IgD-negative memory B cell (primary cell): ENCODE measurements around the gene DPT. TPM values are rescaled to one million over a fixed set of nuclear protein-coding genes. Genes with fewer than 3 reads are reported as not detected.

Experiments
- H3K27ac Mint-ChIP-seq, 3 donors: one replicate each; pipeline ENCODE4 v1.8.0; 2020 to 2022; ENCODE audit warnings: mild to moderate bottlenecking in 3 of 3, mixed read lengths in 3 of 3, moderate library complexity in 1 of 3
- H3K27me3 Mint-ChIP-seq: one replicate; pipeline ENCODE4 v1.8.0; 2021; ENCODE audit warnings: mixed read lengths
- H3K36me3 Mint-ChIP-seq: one replicate; pipeline ENCODE4 v1.8.0; 2020; ENCODE audit warnings: mild to moderate bottlenecking, mixed read lengths
- H3K4me1 Mint-ChIP-seq, 3 donors: one replicate each; pipeline ENCODE4 v1.8.0; 2020 to 2022; ENCODE audit warnings: mixed read lengths in 3 of 3, mild to moderate bottlenecking in 1 of 3
- H3K4me3 Mint-ChIP-seq, 4 donors: one replicate each; pipeline ENCODE4 v1.8.0; 2020 to 2022; ENCODE audit warnings: mild to moderate bottlenecking in 4 of 4, mixed read lengths in 4 of 4, moderate library complexity in 3 of 4
- H3K9me3 Mint-ChIP-seq, 3 donors: one replicate each; pipeline ENCODE4 v1.8.0; 2020 to 2021; ENCODE audit warnings: mixed read lengths in 3 of 3, mild to moderate bottlenecking in 1 of 3
- polyA plus RNA-seq: library from polyadenylated mRNA; unstranded; fragments of 300-500 nt; fragmentation: Illumina TruSeq; gene quantifications from one replicate; pipeline ENCODE4 v1.2.3, GENCODE V29; 2021

The DPT gene
- polyA plus RNA-seq, 1 donor from 2014 or later: not detected

GRCh38 chr1:168726281-168726680 is 2.7 kb downstream of the DPT start:
- H3K4me1 Mint-ChIP-seq: no peaks in the 10 kb centered on the region
- peaks cover 0 to 2% (median 0%) of the 10 kb centered on the region in 3 donors for H3K9me3 Mint-ChIP-seq

GRCh38 chr1:168725831-168726230 is 3.2 kb downstream of the DPT start:
- peaks cover 0 to 2% (median 0%) of the 10 kb centered on the region in 3 donors for H3K9me3 Mint-ChIP-seq
- peaks cover 0 to 1% (median 0%) of the 10 kb centered on the region in 3 donors for H3K4me1 Mint-ChIP-seq
- no peaks in the 10 kb centered on the region for H3K36me3 Mint-ChIP-seq
- no peak overlapping the region for H3K27ac Mint-ChIP-seq
- H3K27me3 Mint-ChIP-seq: no peaks in the 10 kb centered on the region
- no peak overlapping the region for H3K4me3 Mint-ChIP-seq

More at GRCh38 chr1:168726281-168726680, 2.7 kb downstream of the DPT start:
- H3K27ac Mint-ChIP-seq: no peak overlapping the region
- no peaks in the 10 kb centered on the region for H3K27me3 Mint-ChIP-seq
- H3K36me3 Mint-ChIP-seq: no peaks in the 10 kb centered on the region
- H3K4me3 Mint-ChIP-seq: peak overlapping the region in 1 of 4 donors; percentile 23

GRCh38 chr1:168725060-168725459 is 3.9 kb downstream of the DPT start:
- no peaks in the 10 kb centered on the region for H3K27me3 Mint-ChIP-seq
- H3K4me1 Mint-ChIP-seq: peaks cover 0 to 1% (median 0%) of the 10 kb centered on the region in 3 donors
- peaks cover 0 to 2% (median 0%) of the 10 kb centered on the region in 3 donors for H3K9me3 Mint-ChIP-seq
- no peaks in the 10 kb centered on the region for H3K36me3 Mint-ChIP-seq
- no peak overlapping the region for H3K4me3 Mint-ChIP-seq
- no peak overlapping the region for H3K27ac Mint-ChIP-seq

- H3K4me1 Mint-ChIP-seq: peaks cover 0 to 1% (median 0%) of the 10 kb centered on the region in 3 donors
- no peak overlapping the region for H3K27ac Mint-ChIP-seq
- no peak overlapping the region for H3K4me3 Mint-ChIP-seq
- no peaks in the 10 kb centered on the region for H3K36me3 Mint-ChIP-seq
- no peaks in the 10 kb centered on the region for H3K27me3 Mint-ChIP-seq
- peaks cover 0 to 2% (median 0%) of the 10 kb centered on the region in 3 donors for H3K9me3 Mint-ChIP-seq
Observed at GRCh38 chr1:168723000-168723399, 6.0 kb downstream of the DPT start.

GRCh38 chr1:168720839-168721238 is 8.2 kb downstream of the DPT start:
- no peak overlapping the region for H3K27ac Mint-ChIP-seq
- H3K27me3 Mint-ChIP-seq: no peaks in the 10 kb centered on the region
- no peaks in the 10 kb centered on the region for H3K36me3 Mint-ChIP-seq
- peaks cover 0 to under 1% (median 0%) of the 10 kb centered on the region in 3 donors for H3K9me3 Mint-ChIP-seq
- H3K4me3 Mint-ChIP-seq: no peak overlapping the region
- H3K4me1 Mint-ChIP-seq: peaks cover 0 to 1% (median 0%) of the 10 kb centered on the region in 3 donors

- no peaks in the 10 kb centered on the region for H3K36me3 Mint-ChIP-seq
- H3K9me3 Mint-ChIP-seq: no peaks in the 10 kb centered on the region
- peaks cover 0 to 1% (median 0%) of the 10 kb centered on the region in 3 donors for H3K4me1 Mint-ChIP-seq
- no peaks in the 10 kb centered on the region for H3K27me3 Mint-ChIP-seq
- H3K27ac Mint-ChIP-seq: no peak overlapping the region
- no peak overlapping the region for H3K4me3 Mint-ChIP-seq
Observed at GRCh38 chr1:168719306-168720111, 9.5 kb downstream of the DPT start.

GRCh38 chr1:168717906-168718891 is 10.8 kb downstream of the DPT start:
- no peak overlapping the region for H3K27ac Mint-ChIP-seq
- H3K36me3 Mint-ChIP-seq: no peaks in the 10 kb centered on the region
- no peaks in the 10 kb centered on the region for H3K27me3 Mint-ChIP-seq
- peaks cover 0 to 1% (median 0%) of the 10 kb centered on the region in 3 donors for H3K4me1 Mint-ChIP-seq
- H3K4me3 Mint-ChIP-seq: no peak overlapping the region
- no peaks in the 10 kb centered on the region for H3K9me3 Mint-ChIP-seq

GRCh38 chr1:168714012-168714411 is 15.0 kb downstream of the DPT start:
- Mint-ChIP-seq H3K4me3 (no peak overlapping the region), H3K27ac (no peak overlapping the region), H3K36me3 (no peaks in the 10 kb centered on the region), H3K4me1 (no peaks in the 10 kb centered on the region), H3K27me3 (peaks cover 4% of the 10 kb centered on the region), H3K9me3 (no peaks in the 10 kb centered on the region)

- H3K27me3 Mint-ChIP-seq: peaks cover 4% of the 10 kb centered on the region
- H3K36me3 Mint-ChIP-seq: no peaks in the 10 kb centered on the region
- no peaks in the 10 kb centered on the region for H3K4me1 Mint-ChIP-seq
- no peak overlapping the region for H3K27ac Mint-ChIP-seq
- H3K4me3 Mint-ChIP-seq: no peak overlapping the region
- no peaks in the 10 kb centered on the region for H3K9me3 Mint-ChIP-seq
Observed at GRCh38 chr1:168709405-168710363, 19.3 kb downstream of the DPT start.

- Mint-ChIP-seq H3K27me3 (peaks cover 4% of the 10 kb centered on the region), H3K4me3 (no peak overlapping the region), H3K9me3 (no peaks in the 10 kb centered on the region), H3K36me3 (no peaks in the 10 kb centered on the region), H3K27ac (no peak overlapping the region), H3K4me1 (no peaks in the 10 kb centered on the region)
Observed at GRCh38 chr1:168708698-168709404, 20.2 kb downstream of the DPT start.

- Mint-ChIP-seq H3K4me1 (no peaks in the 10 kb centered on the region), H3K27me3 (peaks cover 10% of the 10 kb centered on the region), H3K4me3 (no peak overlapping the region), H3K36me3 (no peaks in the 10 kb centered on the region), H3K9me3 (no peaks in the 10 kb centered on the region), H3K27ac (no peak overlapping the region)
Observed at GRCh38 chr1:168706391-168706992, 22.5 kb downstream of the DPT start.

GRCh38 chr1:168700575-168701268 is 28.3 kb downstream of the DPT start:
- no peaks in the 10 kb centered on the region for H3K36me3 Mint-ChIP-seq
- H3K27me3 Mint-ChIP-seq: peaks cover 6% of the 10 kb centered on the region
- no peak overlapping the region for H3K27ac Mint-ChIP-seq
- H3K4me1 Mint-ChIP-seq: peaks cover 0 to 3% (median 0%) of the 10 kb centered on the region in 3 donors
- no peak overlapping the region for H3K4me3 Mint-ChIP-seq
- no peaks in the 10 kb centered on the region for H3K9me3 Mint-ChIP-seq

GRCh38 chr1:168698453-168698852 is 30.6 kb downstream of the DPT start:
- Mint-ChIP-seq H3K36me3 (no peaks in the 10 kb centered on the region), H3K4me3 (no peak overlapping the region), H3K9me3 (peaks cover 0 to 2% (median 0%) of the 10 kb centered on the region in 3 donors), H3K27me3 (peaks cover 8% of the 10 kb centered on the region), H3K27ac (no peak overlapping the region), H3K4me1 (peaks cover 0 to 3% (median 0%) of the 10 kb centered on the region in 3 donors)
